Ammon's horn (tissue), 1 donor: ENCODE measurements around the gene SETDB2.
"Not testable (repeated sequence)": the region's sequence is repeated elsewhere in the genome, so short reads cannot be mapped to it uniquely, and the experiment has no call there.

Source experiments
- DNase-seq: peaks from one replicate; pipeline ENCODE4 v3.0.0-alpha.2; 2016; ENCODE audit warnings: low spot score

Gene SETDB2

GRCh38 chr13:49476529-49476928, 32.5 kb downstream of the SETDB2 start:
- no peak for DNase-seq

DNA sequence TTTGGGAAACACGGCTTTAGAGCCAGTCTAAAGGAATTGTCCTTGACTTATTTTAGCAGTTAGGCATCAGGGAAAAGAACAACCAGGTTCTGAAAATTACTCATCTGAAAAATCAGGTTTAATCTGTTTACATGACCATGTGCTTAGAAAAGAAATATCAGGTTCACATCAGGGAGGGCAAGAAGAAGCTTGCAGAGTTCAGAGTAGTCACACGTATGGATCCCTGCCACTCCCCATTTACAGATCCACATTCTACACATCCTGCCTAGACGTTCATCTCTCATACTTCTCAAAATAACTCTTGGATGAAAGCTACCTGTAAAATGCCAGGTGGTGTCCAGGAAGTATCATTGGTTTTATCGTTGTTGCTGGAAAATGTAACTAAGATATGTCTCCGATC, 37.7 kb downstream of the SETDB2 start:
- no peak for DNase-seq

DNA sequence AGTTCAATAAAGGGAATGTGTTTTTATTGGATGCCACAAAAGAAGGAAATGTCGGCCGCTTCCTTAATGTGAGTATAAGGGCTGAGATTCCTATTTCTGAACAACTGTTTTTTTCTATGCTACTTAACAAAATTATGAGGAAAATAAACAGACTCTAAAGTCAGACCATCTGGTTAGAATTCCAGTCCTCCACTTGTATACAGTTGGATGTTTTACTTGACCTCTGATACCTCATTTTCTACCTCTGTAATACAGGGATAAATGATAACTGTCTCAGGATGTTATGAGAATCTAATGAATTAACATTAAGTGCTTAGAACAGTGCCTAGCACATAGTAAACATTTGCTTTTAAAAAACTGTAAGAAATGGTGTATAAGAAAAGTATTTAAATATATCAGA, 44.5 kb downstream of the SETDB2 start:
- no peak for DNase-seq

- no peak for DNase-seq
These were observed 50.6 kb downstream of the SETDB2 start for GRCh38 chr13:49494645-49495044.

- DNase-seq: peak; percentile 74
These were observed 52.0 kb downstream of the SETDB2 start, which contains the start of gene PHF11 for GRCh38 chr13:49495783-49496762. Gene PHF11, plus strand, starts transcription at chr13:49495953. Its CDS starts 49 bp downstream, at chr13:49496002.

GRCh38 chr13:49496837-49497236, 52.8 kb downstream of the SETDB2 start:
- DNase-seq: not testable (repeated sequence)

DNA sequence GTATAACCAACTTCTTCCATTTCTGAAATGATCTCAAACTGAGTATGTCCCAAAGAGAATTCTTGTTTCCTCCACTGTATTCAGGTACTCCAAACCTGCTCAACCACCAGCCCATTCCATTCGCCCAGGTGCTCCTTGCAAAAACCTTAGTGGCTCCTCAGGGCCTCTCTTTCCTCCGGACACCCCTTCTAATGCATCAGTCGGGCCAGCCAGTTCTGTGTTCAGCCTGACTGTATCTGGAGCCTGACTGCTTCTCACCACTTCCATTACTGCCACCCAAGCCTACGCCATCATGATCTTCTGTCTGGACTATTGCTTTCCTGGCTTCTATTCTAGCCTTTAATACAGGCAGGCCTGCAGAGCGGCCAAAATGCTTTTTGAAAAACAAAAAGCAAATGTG, 53.2 kb downstream of the SETDB2 start:
- DNase-seq: no peak

DNA sequence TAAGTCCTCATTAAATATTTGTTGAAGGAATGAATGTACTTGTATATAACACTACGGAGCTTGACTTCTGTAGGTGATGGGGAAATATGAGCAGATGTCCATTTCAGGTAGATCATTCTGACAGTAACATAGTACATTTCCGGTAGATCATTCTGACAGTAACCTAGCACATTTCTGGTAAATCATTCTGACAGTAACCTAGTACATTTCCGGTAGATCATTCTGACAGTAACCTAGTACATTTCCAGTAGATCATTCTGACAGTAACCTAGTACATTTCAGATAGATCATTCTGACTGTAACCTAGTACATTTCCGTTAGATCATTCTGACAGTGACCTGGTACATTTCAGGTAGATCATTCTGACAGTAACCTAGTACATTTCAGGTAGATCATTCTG, 54.1 kb downstream of the SETDB2 start:
- DNase-seq: no peak

DNA sequence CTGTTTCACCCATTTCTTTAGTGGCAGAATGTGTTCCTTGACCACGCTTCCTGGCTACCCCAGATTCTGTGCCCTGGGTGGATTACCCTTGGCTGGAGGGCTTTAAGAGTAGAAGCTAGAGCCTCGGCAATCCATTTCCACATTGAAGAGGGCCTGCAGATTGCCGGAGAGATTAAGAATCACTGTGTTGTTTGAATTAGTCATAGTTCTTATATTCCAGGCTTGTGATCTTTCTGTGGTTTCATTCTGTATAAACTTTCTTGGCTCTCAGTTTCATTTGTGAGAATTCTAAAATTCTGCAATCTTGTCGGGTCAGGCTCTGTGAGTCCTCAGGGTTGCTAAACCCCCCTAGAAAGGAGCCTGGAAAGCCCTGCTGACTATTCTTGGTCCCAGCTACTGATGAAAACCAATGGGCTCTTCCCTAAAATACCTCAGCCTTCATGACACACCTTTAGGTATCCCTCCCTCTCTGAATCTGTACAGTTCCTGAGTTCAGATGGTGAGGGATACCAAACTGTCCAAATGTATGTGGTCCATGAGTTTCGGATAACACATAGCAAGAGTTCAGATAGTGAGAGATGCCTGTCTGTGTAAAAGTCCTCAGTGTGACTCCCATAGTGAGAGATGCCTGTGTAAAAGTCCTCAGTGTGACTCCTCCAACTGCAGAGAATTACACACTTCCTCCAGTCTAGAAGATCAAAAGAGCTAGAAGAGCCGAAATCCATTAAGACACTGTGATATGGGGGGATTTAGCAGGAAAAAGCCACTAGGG, 56.0 kb downstream of the SETDB2 start:
- no peak for DNase-seq

DNA sequence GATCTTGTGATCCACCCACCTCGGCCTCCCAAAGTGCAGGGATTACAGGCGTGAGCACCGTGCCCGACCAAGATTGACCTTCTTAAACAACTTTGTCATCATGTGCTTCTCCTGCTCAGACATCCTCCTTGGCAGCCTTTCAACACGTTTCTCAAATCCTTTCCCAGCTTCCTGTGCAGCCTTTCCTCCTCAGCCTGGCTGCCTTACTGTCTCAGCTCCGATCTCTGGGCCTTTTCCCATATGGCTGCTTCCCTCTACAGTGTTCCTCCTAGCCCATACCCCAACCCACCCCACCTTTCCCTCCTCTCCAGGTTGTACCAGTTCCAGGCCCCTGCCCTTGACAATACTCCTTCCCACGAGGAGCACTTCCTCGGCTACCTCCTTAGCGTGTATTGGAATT, 58.9 kb downstream of the SETDB2 start:
- no peak for DNase-seq

- no peak for DNase-seq
These were observed 59.9 kb downstream of the SETDB2 start for GRCh38 chr13:49503951-49504350.

DNA sequence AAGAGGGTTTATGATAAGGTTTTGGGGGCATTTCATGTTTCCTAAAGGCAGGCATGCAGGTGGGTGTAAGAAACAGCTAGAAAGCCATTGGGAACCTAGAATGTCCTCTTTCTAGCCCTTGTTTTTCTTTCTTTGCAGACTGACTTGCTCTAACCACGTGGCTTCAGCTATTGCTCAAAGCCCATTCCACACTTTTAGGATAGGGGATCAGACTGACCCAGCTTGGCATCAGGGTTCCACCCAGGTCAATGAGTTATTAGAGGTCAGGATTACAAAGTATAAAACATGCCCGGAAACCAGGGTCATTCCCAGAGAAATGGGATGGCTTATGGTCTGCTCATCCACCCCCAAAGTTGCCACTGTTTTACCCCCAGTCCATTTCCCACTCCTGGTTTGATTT, 68.5 kb downstream of the SETDB2 start:
- no peak for DNase-seq

- DNase-seq: no peak
These were observed 72.4 kb downstream of the SETDB2 start for GRCh38 chr13:49516467-49516866.

GRCh38 chr13:49517461-49517860, 73.4 kb downstream of the SETDB2 start:
- peak; percentile 42 for DNase-seq

GRCh38 chr13:49521224-49521623, 77.2 kb downstream of the SETDB2 start:
- DNase-seq: no peak

- no peak for DNase-seq
These were observed 80.8 kb downstream of the SETDB2 start for GRCh38 chr13:49524740-49525501.

- peak; percentile 73 for DNase-seq
These were observed 83.0 kb downstream of the SETDB2 start for GRCh38 chr13:49527123-49527522.

DNA sequence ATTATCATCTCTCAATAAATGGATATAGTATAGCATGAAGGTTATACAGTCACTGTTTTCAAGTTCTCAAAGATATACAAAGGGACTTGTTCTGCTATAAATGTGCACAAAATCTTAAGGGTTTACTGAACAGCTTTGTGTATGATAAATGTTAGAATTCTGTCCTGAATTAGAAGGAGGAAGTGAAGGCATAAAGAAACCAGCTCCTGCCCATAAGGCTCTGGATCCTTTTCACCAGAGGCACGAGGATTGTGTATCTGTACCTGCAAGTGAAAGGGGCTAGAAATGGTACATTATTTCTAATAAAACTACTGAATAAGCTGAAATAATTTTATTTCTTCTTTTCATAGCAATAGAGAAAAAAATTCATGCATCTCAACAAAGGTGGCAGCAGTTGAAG, 84.1 kb downstream of the SETDB2 start:
- no peak for DNase-seq

DNA sequence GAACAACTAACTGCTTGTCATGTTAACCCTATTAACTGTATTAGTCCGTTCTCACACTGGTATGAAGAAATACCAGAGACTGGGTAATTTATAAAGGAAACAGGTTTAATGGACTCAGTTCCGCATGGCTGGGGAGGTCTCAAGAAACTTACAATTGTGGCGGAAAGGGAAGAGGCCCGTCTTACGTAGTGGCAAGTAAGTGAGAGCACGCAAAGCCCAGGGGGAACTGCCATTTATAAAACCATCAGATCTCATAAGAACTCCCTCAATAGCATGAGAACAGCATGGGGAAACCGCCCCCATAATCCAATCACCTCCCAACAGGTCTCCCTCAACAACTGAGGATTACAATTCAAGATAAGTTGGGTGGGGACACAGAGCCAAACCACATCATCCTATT, 86.4 kb downstream of the SETDB2 start:
- DNase-seq: peak; percentile 66

DNA sequence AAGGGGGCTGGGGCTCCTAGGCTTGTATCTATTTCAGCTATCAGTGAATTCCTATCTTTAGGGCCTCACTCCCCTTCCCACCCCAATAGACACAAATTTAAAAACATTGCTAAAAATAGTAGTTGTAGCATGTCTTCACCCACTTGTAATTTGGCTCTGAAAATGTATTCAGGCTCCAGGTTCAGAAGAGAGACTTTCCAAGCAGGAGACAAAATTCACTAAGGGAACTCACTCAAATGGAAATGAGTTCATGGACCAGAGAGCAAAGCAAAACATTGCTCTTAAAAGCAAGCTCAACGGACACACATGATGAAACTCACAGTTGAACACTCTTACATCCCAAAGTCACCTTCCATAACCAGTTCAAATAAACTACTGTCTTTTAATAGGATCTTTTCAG, 88.5 kb downstream of the SETDB2 start:
- DNase-seq: no peak

DNA sequence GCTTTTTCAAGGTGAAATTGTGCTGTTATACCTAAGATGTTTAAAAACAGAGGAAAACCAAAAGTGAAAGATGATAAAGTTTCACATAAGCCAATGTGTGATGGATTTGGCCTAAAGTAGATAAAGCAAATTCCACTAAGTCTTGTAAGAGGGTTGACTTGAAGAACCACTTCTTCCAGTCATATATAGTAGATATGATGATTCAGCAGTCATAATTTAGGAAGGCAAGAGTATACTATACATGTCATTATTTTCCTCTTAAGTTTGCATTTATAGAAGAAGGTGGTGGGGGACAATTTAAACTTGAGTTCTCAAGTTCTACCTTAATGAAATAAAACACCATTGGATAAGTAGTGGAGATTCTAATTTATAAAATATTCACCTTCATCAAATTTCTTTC, 88.9 kb downstream of the SETDB2 start:
- DNase-seq: no peak

- peak; percentile 27 for DNase-seq
These were observed 89.7 kb downstream of the SETDB2 start for GRCh38 chr13:49533591-49534269.
